NCI-H146 treated with DMSO at 0.1 percent for 48 hours (cell line): Measurements from ENCODE around the gene ZBTB48.

Experiments used
- DNase-seq: peaks from one replicate; lab custom pipeline; 2025; ENCODE audit not compliant: unreplicated experiment; lab: John Stamatoyannopoulos, UW

Gene ZBTB48

GRCh38 chr1:6612641-6613360 lies 33.0 kb downstream of the ZBTB48 start:
- no peak for DNase-seq

GRCh38 chr1:6613361-6614018 lies 33.7 kb downstream of the ZBTB48 start, which contains the start of gene PHF13:
TSS of gene PHF13 (plus strand) at chr1:6613731. CDS start at chr1:6614067, 336 bp downstream.
- peak; percentile 89 for DNase-seq

DNA sequence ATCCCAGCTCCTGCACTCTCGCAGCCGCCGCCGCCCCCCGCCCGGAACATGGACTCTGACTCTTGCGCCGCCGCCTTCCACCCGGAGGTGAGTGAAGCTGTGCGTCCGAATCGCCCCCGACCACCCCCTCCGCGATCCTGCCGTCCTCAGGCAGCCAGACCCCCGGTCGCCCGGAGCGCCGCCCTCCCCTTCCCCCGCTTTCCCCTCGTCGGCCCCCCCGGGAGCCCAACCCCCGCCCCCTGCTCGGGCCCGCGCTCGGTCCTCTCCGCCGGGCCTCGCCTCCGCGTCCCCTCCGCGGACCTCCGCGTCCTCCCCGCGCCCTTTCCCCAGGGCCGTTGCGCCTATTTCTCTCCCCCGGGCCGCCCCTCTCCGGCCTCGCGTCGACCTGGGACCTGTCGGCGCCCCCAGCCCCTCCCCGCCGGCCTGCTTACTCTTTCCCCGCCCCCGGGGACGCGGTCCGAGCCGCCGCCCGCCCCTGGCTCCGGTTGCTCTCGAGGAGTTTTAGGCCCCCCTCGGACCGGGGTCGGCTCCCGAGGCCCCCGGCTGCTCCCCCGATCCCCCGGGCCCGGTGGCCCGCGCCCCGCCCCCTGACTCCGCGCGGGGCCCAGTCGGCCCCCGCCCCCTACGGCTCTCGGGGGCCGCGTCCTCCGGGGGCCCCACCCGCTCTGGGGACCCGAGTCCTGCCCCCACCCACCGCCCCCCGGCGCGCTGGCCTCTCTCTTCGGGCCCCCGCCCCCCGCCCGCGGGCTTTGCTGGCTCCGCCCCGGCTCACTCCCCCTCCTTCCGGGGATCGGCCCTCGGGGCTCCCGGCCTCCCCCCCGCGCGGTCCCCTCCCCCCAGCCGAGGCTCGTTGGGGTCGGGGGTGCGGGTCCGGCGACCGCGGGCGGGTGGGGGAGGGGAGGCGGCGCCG lies 34.5 kb downstream of the ZBTB48 start:
- no peak for DNase-seq

GRCh38 chr1:6614929-6615785 lies 35.4 kb downstream of the ZBTB48 start:
- DNase-seq, result no peak

DNA sequence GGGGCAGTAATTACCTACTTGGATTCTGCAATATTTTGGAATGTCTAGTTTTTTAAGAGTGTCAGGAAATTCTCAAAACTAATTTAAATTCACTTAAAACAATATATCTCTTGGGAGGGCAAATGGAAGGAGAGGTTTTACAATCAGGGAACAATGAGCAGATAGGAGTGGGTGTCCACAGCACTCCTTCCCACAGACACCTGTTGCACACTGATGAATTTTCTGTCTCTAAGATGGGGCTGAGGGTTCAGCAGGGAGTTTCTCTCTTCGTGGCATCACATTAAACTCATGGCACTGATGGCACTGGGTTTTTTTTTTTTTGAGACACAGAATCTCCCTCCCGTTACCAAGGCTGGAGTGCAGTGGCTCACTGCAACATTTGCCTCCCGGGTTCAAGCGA lies 39.3 kb downstream of the ZBTB48 start:
- no peak for DNase-seq

GRCh38 chr1:6621429-6622391 lies 41.9 kb downstream of the ZBTB48 start:
- DNase-seq, result no peak

DNA sequence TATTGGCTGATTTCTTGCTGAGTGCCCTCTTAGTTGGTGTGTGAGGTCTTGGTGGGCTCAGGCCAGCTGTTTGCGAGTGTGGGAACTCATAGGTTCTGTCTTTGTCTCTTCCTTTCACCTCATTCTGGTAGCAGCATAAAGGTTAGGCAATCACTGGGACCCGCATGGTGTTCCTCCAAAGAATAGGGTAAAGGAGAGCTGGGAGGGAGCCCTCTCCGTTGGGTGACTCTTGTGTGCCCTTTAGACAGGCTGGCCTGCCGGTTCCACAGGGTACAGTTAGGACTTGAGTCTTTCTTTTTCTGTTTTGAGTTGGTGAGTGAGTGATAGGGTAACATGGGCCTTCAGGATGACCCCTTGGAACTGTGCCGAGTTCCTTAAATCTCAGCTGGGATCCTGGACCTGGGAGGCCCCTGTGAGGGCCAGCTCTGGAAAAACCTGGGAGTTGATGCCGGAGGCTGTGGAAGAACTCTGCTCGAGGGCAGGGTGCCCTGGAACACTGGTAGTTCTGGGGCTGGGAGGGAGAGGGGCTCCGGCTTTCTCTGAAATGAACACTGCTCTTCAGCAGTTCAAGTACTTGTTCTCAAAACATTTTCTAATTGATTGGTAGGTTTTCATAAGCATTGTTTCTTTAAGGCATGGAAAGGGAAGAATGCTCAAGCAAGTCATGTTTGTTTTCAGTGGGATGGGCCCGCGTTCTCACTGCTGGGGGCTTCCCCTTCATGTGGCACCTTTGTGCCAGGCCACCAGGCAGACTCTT lies 42.8 kb downstream of the ZBTB48 start:
- no peak for DNase-seq

GRCh38 chr1:6623269-6623965 lies 43.6 kb downstream of the ZBTB48 start:
- no peak for DNase-seq

- peak; percentile 17 for DNase-seq
These were observed 45.2 kb downstream of the ZBTB48 start, which contains the start of gene THAP3 for GRCh38 chr1:6624710-6625583. TSS of gene THAP3 (plus strand) at chr1:6624868. CDS start at chr1:6625219, 351 bp downstream.

DNA sequence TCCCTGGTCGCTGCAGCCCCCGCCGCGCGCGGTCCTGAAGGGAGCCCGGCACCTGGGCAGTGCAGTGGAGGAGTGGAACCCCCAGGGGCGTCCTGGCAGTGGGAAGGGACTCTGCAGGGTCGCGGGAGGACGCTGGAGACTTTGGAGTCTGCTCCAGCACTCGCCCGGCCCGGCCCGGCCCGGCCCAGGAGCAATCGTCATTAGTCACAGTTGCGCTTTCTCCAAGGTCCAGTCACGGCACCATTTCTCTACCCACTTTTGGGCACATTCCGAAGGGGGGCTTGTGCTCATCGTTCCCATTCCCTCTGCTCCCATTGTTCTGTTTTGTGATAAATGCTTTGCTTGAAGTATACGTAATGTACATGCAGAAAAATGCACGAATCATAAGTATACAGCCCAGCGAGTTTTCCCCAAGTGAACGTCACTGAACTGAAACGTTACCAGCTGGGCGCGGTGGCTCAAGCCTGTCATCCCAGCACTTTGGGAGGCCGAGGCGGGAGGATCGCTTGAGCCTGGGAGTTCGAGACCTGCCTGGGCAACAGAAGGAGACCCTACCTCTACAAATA lies 45.9 kb downstream of the ZBTB48 start:
- no peak for DNase-seq

DNA sequence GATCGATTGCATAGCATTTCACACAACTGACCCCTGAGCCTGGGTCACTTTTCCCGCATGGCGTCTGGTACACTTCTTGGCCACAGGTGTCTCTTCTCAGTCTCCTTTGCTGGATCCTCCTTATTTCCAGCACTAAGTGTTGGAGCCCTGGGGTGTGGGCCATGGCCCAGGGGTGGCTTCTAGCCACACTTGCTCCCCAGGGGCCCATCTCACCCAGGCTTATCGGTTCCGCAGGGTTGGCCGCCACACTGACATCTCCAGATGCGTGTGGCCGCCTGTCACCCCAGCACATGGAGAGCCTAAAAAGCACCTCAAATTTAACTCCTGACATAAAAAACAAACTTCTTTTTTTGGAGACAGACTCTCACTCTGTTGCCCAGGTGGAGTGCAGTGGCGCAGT lies 47.2 kb downstream of the ZBTB48 start:
- no peak for DNase-seq

GRCh38 chr1:6627841-6628545 lies 48.2 kb downstream of the ZBTB48 start:
- DNase-seq, result no peak

GRCh38 chr1:6628971-6629479 lies 49.2 kb downstream of the ZBTB48 start:
- no peak for DNase-seq

DNA sequence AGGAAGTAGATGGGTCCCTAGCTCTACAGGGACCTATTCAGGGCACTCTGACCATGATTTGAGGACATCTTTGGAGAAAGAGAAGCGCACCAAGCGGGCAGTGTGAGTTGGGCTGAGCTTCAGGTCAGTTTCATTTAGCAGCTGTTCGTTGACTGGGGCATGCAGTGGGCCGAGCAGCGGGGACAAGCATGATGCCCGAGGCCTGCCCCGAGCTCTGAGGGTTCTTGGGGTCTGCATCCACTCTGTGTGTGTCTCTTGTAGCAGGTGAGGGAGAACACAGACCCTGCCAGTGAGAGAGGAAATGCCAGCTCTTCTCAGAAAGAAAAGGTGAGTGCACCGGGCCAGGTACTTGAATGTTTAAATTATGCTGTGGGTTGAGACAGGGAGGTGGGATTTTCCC lies 50.2 kb downstream of the ZBTB48 start:
- DNase-seq, result no peak

GRCh38 chr1:6631058-6631457 lies 51.3 kb downstream of the ZBTB48 start:
- no peak for DNase-seq
